Fibroblast of upper back skin (primary cell): Measurements from ENCODE around the gene ELMO3.
A peak's percentile ranks its signal among the peaks of the same experiment; 100 is the strongest.

Experiments
- DNase-seq: peaks from one replicate; pipeline ENCODE4 v3.0.0-alpha.2; 2013

ELMO3 gene

GRCh38 chr16:67164599-67165061 lies 34.3 kb upstream of the ELMO3 start, which contains the start of gene HSF4:
Gene HSF4, plus strand, starts transcription at chr16:67164745. Its CDS starts 67 bp downstream, at chr16:67164812.
- DNase-seq: no peak

- no peak for DNase-seq
These were observed 33.5 kb upstream of the ELMO3 start for GRCh38 chr16:67165121-67166078.

- DNase-seq: no peak
These were observed 32.8 kb upstream of the ELMO3 start for GRCh38 chr16:67166110-67166547.

- DNase-seq: no peak
These were observed 32.2 kb upstream of the ELMO3 start for GRCh38 chr16:67166598-67167168.

GRCh38 chr16:67167588-67167987 lies 31.3 kb upstream of the ELMO3 start:
- DNase-seq: no peak

GRCh38 chr16:67169011-67169451 lies 29.9 kb upstream of the ELMO3 start:
- no peak for DNase-seq

GRCh38 chr16:67169642-67170167 lies 29.2 kb upstream of the ELMO3 start:
- DNase-seq: peak; percentile 44

- peak; percentile 84 for DNase-seq
These were observed 28.6 kb upstream of the ELMO3 start, which contains the start of gene NOL3 for GRCh38 chr16:67170168-67170948. Gene NOL3, plus strand, starts transcription at chr16:67170538.

- no peak for DNase-seq
These were observed 27.8 kb upstream of the ELMO3 start for GRCh38 chr16:67170949-67171649.

- no peak for DNase-seq
These were observed 25.6 kb upstream of the ELMO3 start for GRCh38 chr16:67173323-67173722.

GRCh38 chr16:67173808-67174705 lies 24.9 kb upstream of the ELMO3 start:
- peak; percentile 72 for DNase-seq

GRCh38 chr16:67174706-67175231 lies 24.2 kb upstream of the ELMO3 start:
- no peak for DNase-seq

- no peak for DNase-seq
These were observed 22.3 kb upstream of the ELMO3 start for GRCh38 chr16:67176662-67177061.

GRCh38 chr16:67177743-67178699 lies 20.9 kb upstream of the ELMO3 start:
- peak; percentile 31 for DNase-seq

- no peak for DNase-seq
These were observed 19.4 kb upstream of the ELMO3 start for GRCh38 chr16:67179421-67180080.

- no peak for DNase-seq
These were observed 18.8 kb upstream of the ELMO3 start for GRCh38 chr16:67180166-67180565.

GRCh38 chr16:67181346-67181745 lies 17.6 kb upstream of the ELMO3 start:
- peak; percentile 88 for DNase-seq

GRCh38 chr16:67182288-67182687 lies 16.6 kb upstream of the ELMO3 start:
- DNase-seq: no peak

- DNase-seq: no peak
These were observed 15.7 kb upstream of the ELMO3 start for GRCh38 chr16:67183284-67183626.
